ENCODE results near the gene CAMKK1. TPM values are rescaled to one million over a fixed set of nuclear protein-coding genes. Genes with fewer than 3 reads are reported as not detected.

The CAMKK1 gene
- total and polyA plus RNA-seq, 4 donors = 3.8 to 14.9 (median 9.4) TPM

GRCh38 chr17:3812771-3813170 lies 80.1 kb downstream of the CAMKK1 start:
- Histone ChIP-seq H3K9me3 (ENCODE audit: control insufficient read depth in 4 of 4, insufficient read depth in 3 of 4, low read length in 3 of 4) (no peaks in the 10 kb centered on the region), H3K36me3 (ENCODE audit: control insufficient read depth in 4 of 4, insufficient read depth in 4 of 4, low read length in 4 of 4) (peaks cover 36 to 51% (median 49%) of the 10 kb centered on the region in 4 donors), H3K27me3 (ENCODE audit: control insufficient read depth in 3 of 3, insufficient read depth in 3 of 3, low read length in 2 of 3) (no peaks in the 10 kb centered on the region), H3K4me1 (ENCODE audit: control insufficient read depth in 5 of 5, insufficient read depth in 5 of 5, low read length in 5 of 5) (no peaks in the 10 kb centered on the region), H3K9ac (ENCODE audit: insufficient read depth in 1 of 2, low read length in 2 of 2) (no peak overlapping the region), H3K27ac (ENCODE audit: low read depth in 1 of 2, low read length in 1 of 2) (no peak overlapping the region), H3K4me3 (no peak overlapping the region)
- DNase-seq (no peak), ATAC-seq (ENCODE audit: insufficient read depth, low FRiP score) (no peak)
- WGBS, 2 donors = 94% methylated on average over 12 of the region's 12 CpGs
- no peak for TF ChIP-seq CTCF (IDR thresholded peaks at IDR 0.05; ENCODE audit: control extremely low read depth, extremely low read depth)

GRCh38 chr17:3812284-3812683 lies 80.6 kb downstream of the CAMKK1 start:
- H3K9me3 ChIP-seq (ENCODE audit: control insufficient read depth in 4 of 4, insufficient read depth in 3 of 4, low read length in 3 of 4) = no peaks in the 10 kb centered on the region
- no peak overlapping the region for H3K4me3 ChIP-seq
- H3K9ac ChIP-seq (ENCODE audit: insufficient read depth in 1 of 2, low read length in 2 of 2) = no peak overlapping the region
- no peaks in the 10 kb centered on the region for H3K4me1 ChIP-seq (ENCODE audit: control insufficient read depth in 5 of 5, insufficient read depth in 5 of 5, low read length in 5 of 5)
- no peak overlapping the region for H3K27ac ChIP-seq (ENCODE audit: low read depth in 1 of 2, low read length in 1 of 2)
- 91% methylated on average over 10 of the region's 10 CpGs for WGBS, 2 donors
- H3K36me3 ChIP-seq (ENCODE audit: control insufficient read depth in 4 of 4, insufficient read depth in 4 of 4, low read length in 4 of 4) = peaks cover 40 to 53% (median 52%) of the 10 kb centered on the region in 4 donors
- ATAC-seq (ENCODE audit: insufficient read depth, low FRiP score) (no peak), DNase-seq (no peak)
- no peak for TF ChIP-seq CTCF (IDR thresholded peaks at IDR 0.05; ENCODE audit: control extremely low read depth, extremely low read depth)
- H3K27me3 ChIP-seq (ENCODE audit: control insufficient read depth in 3 of 3, insufficient read depth in 3 of 3, low read length in 2 of 3) = no peaks in the 10 kb centered on the region

Other genes with a start within 250 kb of the CAMKK1 start
- gene TAX1BP3, start 224.5 kb downstream of the CAMKK1 start, total RNA-seq = 100 to 1,000 TPM in 1 of 2 donors, 10 to 100 TPM in 1; 71.0 to 146 TPM
- 100 to 1,000 TPM in 1 of 2 donors, 10 to 100 TPM in 1; 69.7 to 123 TPM for gene TAX1BP3, start 224.5 kb downstream of the CAMKK1 start, polyA plus RNA-seq
- 10 to 100 TPM; 10.9 to 40.0 TPM for gene EMC6, start 224.2 kb downstream of the CAMKK1 start, total RNA-seq
- 10 to 100 TPM; 85.0 to 93.4 TPM for gene EMC6, start 224.2 kb downstream of the CAMKK1 start, polyA plus RNA-seq
- gene P2RX5, start 196.9 kb downstream of the CAMKK1 start, total RNA-seq = 1 to 10 TPM; 2.0 to 4.7 TPM
- gene P2RX5, start 196.9 kb downstream of the CAMKK1 start, polyA plus RNA-seq = 1 to 10 TPM; 1.3 to 4.7 TPM
- 1 to 10 TPM in 1 of 2 donors, under 1 TPM in 1; 0.55 to 1.1 TPM for gene HASPIN, start 169.2 kb downstream of the CAMKK1 start, total RNA-seq
- gene HASPIN, start 169.2 kb downstream of the CAMKK1 start, polyA plus RNA-seq = under 1 TPM; 0.24 to 0.47 TPM
- 10 to 100 TPM; 16.8 to 21.3 TPM for gene ITGAE, start 91.9 kb downstream of the CAMKK1 start, total RNA-seq
- 10 to 100 TPM; 34.0 to 37.3 TPM for gene ITGAE, start 91.9 kb downstream of the CAMKK1 start, polyA plus RNA-seq
- 10 to 100 TPM; 34.3 to 49.4 TPM for gene NCBP3, start 46.8 kb downstream of the CAMKK1 start, total RNA-seq
- gene NCBP3, start 46.8 kb downstream of the CAMKK1 start, polyA plus RNA-seq = 10 to 100 TPM; 15.9 to 17.8 TPM
- gene P2RX1, start 23.4 kb upstream of the CAMKK1 start, total RNA-seq = 10 to 100 TPM in 1 of 2 donors, 1 to 10 TPM in 1; 4.6 to 16.4 TPM
- gene P2RX1, start 23.4 kb upstream of the CAMKK1 start, polyA plus RNA-seq = 10 to 100 TPM in 1 of 2 donors, 1 to 10 TPM in 1; 7.0 to 14.0 TPM
- gene ATP2A3, start 71.4 kb upstream of the CAMKK1 start, total RNA-seq = 10 to 100 TPM; 19.0 to 64.6 TPM
- 10 to 100 TPM; 16.6 to 31.9 TPM for gene ATP2A3, start 71.4 kb upstream of the CAMKK1 start, polyA plus RNA-seq
- gene ZZEF1, start 250.0 kb upstream of the CAMKK1 start, total RNA-seq = 10 to 100 TPM; 54.6 to 61.3 TPM
- gene ZZEF1, start 250.0 kb upstream of the CAMKK1 start, polyA plus RNA-seq = 10 to 100 TPM; 15.6 to 17.1 TPM